ENCODE data around the gene FXYD7. TPM values are rescaled to one million over a fixed set of nuclear protein-coding genes. Genes with fewer than 3 reads are reported as not detected.

The FXYD7 gene
- total and polyA plus RNA-seq, 9 of the 15 experiments (the other 6 are each of a cell fraction or from before 2014, with no cell fraction given) = 0.10 to 0.80 (median 0.31) TPM; not detected in 3

DNA sequence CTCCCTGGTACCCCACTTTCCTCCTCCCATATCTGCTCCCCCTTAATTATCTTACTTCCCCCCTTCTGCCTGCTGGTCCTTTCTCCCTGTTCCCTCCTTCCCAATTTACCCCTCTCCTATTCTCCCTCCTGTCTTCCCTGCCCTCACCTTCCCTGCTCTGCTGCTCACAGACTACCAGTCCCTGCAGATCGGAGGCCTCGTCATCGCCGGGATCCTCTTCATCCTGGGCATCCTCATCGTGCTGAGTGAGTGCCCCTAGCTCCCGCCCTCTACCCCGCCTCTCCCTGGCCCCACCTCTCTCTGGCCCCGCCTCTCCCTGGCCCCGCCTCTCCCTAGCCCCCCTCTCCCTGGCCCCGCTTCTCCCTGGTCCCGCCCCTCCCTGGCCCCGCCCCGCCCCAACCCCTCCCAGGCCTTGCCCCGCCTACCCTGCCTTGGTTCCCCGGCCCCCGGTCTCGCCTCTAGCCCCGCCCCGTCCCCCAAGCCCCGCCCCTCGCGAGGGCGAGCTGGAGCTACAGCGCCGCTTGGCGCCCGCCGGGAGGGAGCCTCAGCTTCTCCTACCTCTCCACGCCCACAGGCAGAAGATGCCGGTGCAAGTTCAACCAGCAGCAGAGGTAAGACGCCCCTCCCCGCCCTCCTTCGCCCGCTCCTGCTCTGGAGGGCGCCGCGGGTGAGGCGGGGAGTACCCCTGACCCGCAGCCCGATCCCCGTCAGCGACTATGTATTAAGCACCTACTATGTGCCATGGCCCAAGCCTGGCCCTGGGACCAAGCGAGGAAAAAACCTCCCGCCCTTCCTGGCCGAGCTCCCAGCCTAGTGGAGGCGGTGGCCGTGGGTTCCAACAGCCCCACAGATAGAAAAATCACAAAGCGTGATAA is 1.9 kb upstream of the FXYD7 start (continued):
- TF ChIP-seq, protein P1, sequence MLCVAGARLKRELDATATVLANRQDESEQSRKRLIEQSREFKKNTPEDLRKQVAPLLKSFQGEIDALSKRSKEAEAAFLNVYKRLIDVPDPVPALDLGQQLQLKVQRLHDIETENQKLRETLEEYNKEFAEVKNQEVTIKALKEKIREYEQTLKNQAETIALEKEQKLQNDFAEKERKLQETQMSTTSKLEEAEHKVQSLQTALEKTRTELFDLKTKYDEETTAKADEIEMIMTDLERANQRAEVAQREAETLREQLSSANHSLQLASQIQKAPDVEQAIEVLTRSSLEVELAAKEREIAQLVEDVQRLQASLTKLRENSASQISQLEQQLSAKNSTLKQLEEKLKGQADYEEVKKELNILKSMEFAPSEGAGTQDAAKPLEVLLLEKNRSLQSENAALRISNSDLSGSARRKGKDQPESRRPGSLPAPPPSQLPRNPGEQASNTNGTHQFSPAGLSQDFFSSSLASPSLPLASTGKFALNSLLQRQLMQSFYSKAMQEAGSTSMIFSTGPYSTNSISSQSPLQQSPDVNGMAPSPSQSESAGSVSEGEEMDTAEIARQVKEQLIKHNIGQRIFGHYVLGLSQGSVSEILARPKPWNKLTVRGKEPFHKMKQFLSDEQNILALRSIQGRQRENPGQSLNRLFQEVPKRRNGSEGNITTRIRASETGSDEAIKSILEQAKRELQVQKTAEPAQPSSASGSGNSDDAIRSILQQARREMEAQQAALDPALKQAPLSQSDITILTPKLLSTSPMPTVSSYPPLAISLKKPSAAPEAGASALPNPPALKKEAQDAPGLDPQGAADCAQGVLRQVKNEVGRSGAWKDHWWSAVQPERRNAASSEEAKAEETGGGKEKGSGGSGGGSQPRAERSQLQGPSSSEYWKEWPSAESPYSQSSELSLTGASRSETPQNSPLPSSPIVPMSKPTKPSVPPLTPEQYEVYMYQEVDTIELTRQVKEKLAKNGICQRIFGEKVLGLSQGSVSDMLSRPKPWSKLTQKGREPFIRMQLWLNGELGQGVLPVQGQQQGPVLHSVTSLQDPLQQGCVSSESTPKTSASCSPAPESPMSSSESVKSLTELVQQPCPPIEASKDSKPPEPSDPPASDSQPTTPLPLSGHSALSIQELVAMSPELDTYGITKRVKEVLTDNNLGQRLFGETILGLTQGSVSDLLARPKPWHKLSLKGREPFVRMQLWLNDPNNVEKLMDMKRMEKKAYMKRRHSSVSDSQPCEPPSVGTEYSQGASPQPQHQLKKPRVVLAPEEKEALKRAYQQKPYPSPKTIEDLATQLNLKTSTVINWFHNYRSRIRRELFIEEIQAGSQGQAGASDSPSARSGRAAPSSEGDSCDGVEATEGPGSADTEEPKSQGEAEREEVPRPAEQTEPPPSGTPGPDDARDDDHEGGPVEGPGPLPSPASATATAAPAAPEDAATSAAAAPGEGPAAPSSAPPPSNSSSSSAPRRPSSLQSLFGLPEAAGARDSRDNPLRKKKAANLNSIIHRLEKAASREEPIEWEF (CRISPR knock-in tag; IDR thresholded peaks at IDR 0.05) = no peak
- TF ChIP-seq ZNF408 (CRISPR knock-in tag; IDR thresholded peaks at IDR 0.05; ENCODE audit: low read depth) = no peak
- TF ChIP-seq FOXK1 (CRISPR knock-in tag; IDR thresholded peaks at IDR 0.05; ENCODE audit: borderline replicate concordance) = no peak
- TF ChIP-seq SAP30 (IDR thresholded peaks at IDR 0.05; ENCODE audit: borderline replicate concordance, insufficient read depth, low read depth, low read length, poor library complexity, severe bottlenecking) = no peak
- TF ChIP-seq RBM22 (IDR thresholded peaks at IDR 0.05; ENCODE audit: low read depth, low read length, poor library complexity, severe bottlenecking) = no peak
- TF ChIP-seq ZKSCAN8 (CRISPR knock-in tag; IDR thresholded peaks at IDR 0.05) = no peak
- no peak for TF ChIP-seq HNRNPLL (IDR thresholded peaks at IDR 0.05; ENCODE audit: low read depth, low read length, poor library complexity, severe bottlenecking)
- no peak for TF ChIP-seq RCOR1 (IDR thresholded peaks at IDR 0.05; ENCODE audit: borderline replicate concordance in 1 of 2, low read depth in 2 of 2, low read length in 2 of 2)
- TF ChIP-seq RBM17 (IDR thresholded peaks at IDR 0.05; ENCODE audit: borderline replicate concordance, low read depth, low read length) = no peak
- TF ChIP-seq, protein P2, sequence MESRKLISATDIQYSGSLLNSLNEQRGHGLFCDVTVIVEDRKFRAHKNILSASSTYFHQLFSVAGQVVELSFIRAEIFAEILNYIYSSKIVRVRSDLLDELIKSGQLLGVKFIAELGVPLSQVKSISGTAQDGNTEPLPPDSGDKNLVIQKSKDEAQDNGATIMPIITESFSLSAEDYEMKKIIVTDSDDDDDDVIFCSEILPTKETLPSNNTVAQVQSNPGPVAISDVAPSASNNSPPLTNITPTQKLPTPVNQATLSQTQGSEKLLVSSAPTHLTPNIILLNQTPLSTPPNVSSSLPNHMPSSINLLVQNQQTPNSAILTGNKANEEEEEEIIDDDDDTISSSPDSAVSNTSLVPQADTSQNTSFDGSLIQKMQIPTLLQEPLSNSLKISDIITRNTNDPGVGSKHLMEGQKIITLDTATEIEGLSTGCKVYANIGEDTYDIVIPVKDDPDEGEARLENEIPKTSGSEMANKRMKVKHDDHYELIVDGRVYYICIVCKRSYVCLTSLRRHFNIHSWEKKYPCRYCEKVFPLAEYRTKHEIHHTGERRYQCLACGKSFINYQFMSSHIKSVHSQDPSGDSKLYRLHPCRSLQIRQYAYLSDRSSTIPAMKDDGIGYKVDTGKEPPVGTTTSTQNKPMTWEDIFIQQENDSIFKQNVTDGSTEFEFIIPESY (CRISPR knock-in tag; IDR thresholded peaks at IDR 0.05) = no peak; the same call in 1 of the 2 replicates
- TF ChIP-seq, protein P3, sequence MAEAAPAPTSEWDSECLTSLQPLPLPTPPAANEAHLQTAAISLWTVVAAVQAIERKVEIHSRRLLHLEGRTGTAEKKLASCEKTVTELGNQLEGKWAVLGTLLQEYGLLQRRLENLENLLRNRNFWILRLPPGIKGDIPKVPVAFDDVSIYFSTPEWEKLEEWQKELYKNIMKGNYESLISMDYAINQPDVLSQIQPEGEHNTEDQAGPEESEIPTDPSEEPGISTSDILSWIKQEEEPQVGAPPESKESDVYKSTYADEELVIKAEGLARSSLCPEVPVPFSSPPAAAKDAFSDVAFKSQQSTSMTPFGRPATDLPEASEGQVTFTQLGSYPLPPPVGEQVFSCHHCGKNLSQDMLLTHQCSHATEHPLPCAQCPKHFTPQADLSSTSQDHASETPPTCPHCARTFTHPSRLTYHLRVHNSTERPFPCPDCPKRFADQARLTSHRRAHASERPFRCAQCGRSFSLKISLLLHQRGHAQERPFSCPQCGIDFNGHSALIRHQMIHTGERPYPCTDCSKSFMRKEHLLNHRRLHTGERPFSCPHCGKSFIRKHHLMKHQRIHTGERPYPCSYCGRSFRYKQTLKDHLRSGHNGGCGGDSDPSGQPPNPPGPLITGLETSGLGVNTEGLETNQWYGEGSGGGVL (CRISPR knock-in tag; IDR thresholded peaks at IDR 0.05) = no peak
